Keratinocyte (primary cell): ENCODE measurements around the gene FCN3. TPM values are rescaled to one million over a fixed set of nuclear protein-coding genes. Genes with fewer than 3 reads are reported as not detected.

Experiments
- DNase-seq: peaks from one replicate; pipeline ENCODE4 v3.0.0-alpha.2; 2011; ENCODE audit warnings: low read depth, missing footprints, low spot score
- FAIRE-seq: peaks from 2 replicates; lab custom pipeline; 2011; peaks lifted over from hg19 to GRCh38; lab: Jason Lieb, UNC
- H2AFZ ChIP-seq: 2 replicates; pipeline ENCODE4 v1.6.0; 2012; ENCODE audit warnings: low read length, control low read depth, inconsistent platforms; ENCODE audit not compliant: control insufficient read depth
- H3K27ac ChIP-seq: 2 replicates; pipeline ENCODE4 v1.5.1; 2011; ENCODE audit warnings: low read length; ENCODE audit not compliant: control insufficient read depth, insufficient read depth
- H3K27me3 ChIP-seq: 3 replicates; pipeline ENCODE4 v1.6.0; 2011; ENCODE audit warnings: low read length; ENCODE audit not compliant: control insufficient read depth, insufficient read depth; ENCODE audit errors: extremely low read depth
- H3K36me3 ChIP-seq, 2 experiments: 2 replicates in 1 of 2; 3 replicates in 1 of 2; pipeline ENCODE4 v1.5.1; 2011; ENCODE audit warnings: low read length in 2 of 2, mild to moderate bottlenecking in 1 of 2; ENCODE audit not compliant: control insufficient read depth in 2 of 2, insufficient read depth in 2 of 2; ENCODE audit errors: extremely low read depth in 1 of 2
- H3K4me1 ChIP-seq: 3 replicates; pipeline ENCODE4 v1.5.1; 2011; ENCODE audit warnings: low read length; ENCODE audit not compliant: control insufficient read depth, insufficient read depth; ENCODE audit errors: extremely low read depth
- H3K4me2 ChIP-seq: 3 replicates; pipeline ENCODE4 v1.6.0; 2011; ENCODE audit warnings: low read depth, low read length; ENCODE audit not compliant: control insufficient read depth, insufficient read depth; ENCODE audit errors: extremely low read depth
- H3K4me3 ChIP-seq, 3 experiments: fragments of 200-600 bp in 1 of 3; sonication (generic) in 1 of 3; 2 replicates in 2 of 3; 3 replicates in 1 of 3; pipeline ENCODE4 v1.5.1; 2011 to 2016; ENCODE audit warnings: low read length in 3 of 3, mild to moderate bottlenecking in 3 of 3, control low read depth in 2 of 3, inconsistent platforms in 1 of 3, low read depth in 1 of 3, mixed read lengths in 1 of 3, mixed run types in 1 of 3, moderate library complexity in 1 of 3; ENCODE audit not compliant: control insufficient read depth in 2 of 3, insufficient read depth in 2 of 3; ENCODE audit errors: extremely low read depth in 1 of 3
- H3K79me2 ChIP-seq: 2 replicates; pipeline ENCODE4 v1.6.0; 2012; ENCODE audit warnings: low read length; ENCODE audit not compliant: control insufficient read depth, insufficient read depth
- H3K9ac ChIP-seq: 3 replicates; pipeline ENCODE4 v1.6.0; 2011; ENCODE audit warnings: low read length; ENCODE audit not compliant: control insufficient read depth, insufficient read depth; ENCODE audit errors: extremely low read depth
- H3K9me1 ChIP-seq: 3 replicates; pipeline ENCODE4 v1.6.0; 2011; ENCODE audit warnings: low read length; ENCODE audit not compliant: control insufficient read depth, insufficient read depth; ENCODE audit errors: extremely low read depth
- H3K9me3 ChIP-seq: 2 replicates; pipeline ENCODE4 v1.5.1; 2012; ENCODE audit warnings: low read depth, low read length; ENCODE audit not compliant: control insufficient read depth
- H4K20me1 ChIP-seq: 3 replicates; pipeline ENCODE4 v1.6.0; 2011; ENCODE audit warnings: low read length; ENCODE audit not compliant: control insufficient read depth, insufficient read depth; ENCODE audit errors: extremely low read depth
- CTCF ChIP-seq, 3 experiments: IDR thresholded peaks in 1 of 3; conservative IDR thresholded peaks in 1 of 3; optimal IDR thresholded peaks in 1 of 3; 2 replicates in 2 of 3; 3 replicates in 1 of 3; pipeline versions ENCODE3 to v1.5.1; 2011; ENCODE audit warnings: low read length in 3 of 3, mild to moderate bottlenecking in 3 of 3, moderate library complexity in 2 of 3, control low read depth in 1 of 3, inconsistent platforms in 1 of 3; ENCODE audit not compliant: insufficient read depth in 2 of 3; ENCODE audit errors: extremely low read depth in 1 of 3
- EZH2 ChIP-seq: IDR thresholded peaks from one replicate; pipeline ENCODE4 v1.6.1; 2012; ENCODE audit warnings: inconsistent platforms, mild to moderate bottlenecking, low read length, moderate library complexity
- dilution Hi-C: fragments of 300-500 bp; cut with MboI; formaldehyde crosslinking; loops from one replicate; pipeline ENCODE4 v1.7.0; 2020; ENCODE audit warnings: low sequenced_read_pairs; ENCODE audit not compliant: extremely low pct_ligation_motif_present
- polyA plus RNA-seq, 5 experiments: library from polyadenylated mRNA; depleted of rRNA in 3 of 5; stranded (reverse) in 3 of 5; stranded (forward) in 1 of 5; unstranded in 1 of 5; fragments of >200 nt; gene quantifications; 1 replicate in 1 of 5; 2 replicates in 3 of 5; 3 replicates in 1 of 5; pipeline versions ENCODE4 v1.2.1 to v1.2.3, GENCODE V29; 2011 to 2012; ENCODE audit warnings: missing spikeins in 2 of 5, low read depth in 1 of 5, low replicate concordance in 1 of 5

Gene FCN3
- polyA plus RNA-seq, 1 donor (not counting 4 experiments of a cell fraction or from before 2014, with no cell fraction given): not detected

GRCh38 chr1:27380766-27381733 is 6.4 kb upstream of the FCN3 start:
- Histone ChIP-seq H3K36me3 (no peaks in the 10 kb centered on the region), H4K20me1 (no peaks in the 10 kb centered on the region), H3K9me3 (no peaks in the 10 kb centered on the region), H3K27me3 (no peaks in the 10 kb centered on the region), H3K27ac (no peak overlapping the region), H3K4me2 (no peak overlapping the region), H3K4me3 (no peak overlapping the region), H3K9me1 (no peaks in the 10 kb centered on the region), H2AFZ (no peak overlapping the region), H3K79me2 (no peaks in the 10 kb centered on the region), H3K4me1 (peaks cover 16% of the 10 kb centered on the region), H3K9ac (no peak overlapping the region)
- no peak for FAIRE-seq
- TF ChIP-seq EZH2: no peak
- no peak for TF ChIP-seq CTCF (optimal IDR thresholded peaks at IDR 0.05 in 1 of 3, IDR thresholded peaks at IDR 0.05 in 1 of 3, conservative IDR thresholded peaks at IDR 0.05 in 1 of 3; ENCODE audit: extremely low read depth in 1 of 3, insufficient read depth in 2 of 3, low read length in 3 of 3)
- DNase-seq: no peak
- dilution Hi-C loops: no loop called here

GRCh38 chr1:27380224-27380623 is 5.6 kb upstream of the FCN3 start:
- no peaks in the 10 kb centered on the region for H3K27me3 ChIP-seq
- H3K9me3 ChIP-seq: no peaks in the 10 kb centered on the region
- DNase-seq (no peak), FAIRE-seq (no peak)
- dilution Hi-C loops: no loop called here
- H3K4me2 ChIP-seq: no peak overlapping the region
- no peaks in the 10 kb centered on the region for H4K20me1 ChIP-seq
- H3K27ac ChIP-seq: no peak overlapping the region
- H3K4me1 ChIP-seq: peaks cover 16% of the 10 kb centered on the region
- no peak overlapping the region for H3K4me3 ChIP-seq
- no peak overlapping the region for H2AFZ ChIP-seq
- no peaks in the 10 kb centered on the region for H3K9me1 ChIP-seq
- H3K79me2 ChIP-seq: no peaks in the 10 kb centered on the region
- no peak overlapping the region for H3K9ac ChIP-seq
- H3K36me3 ChIP-seq: no peaks in the 10 kb centered on the region
- TF ChIP-seq CTCF (optimal IDR thresholded peaks at IDR 0.05 in 1 of 3, IDR thresholded peaks at IDR 0.05 in 1 of 3, conservative IDR thresholded peaks at IDR 0.05 in 1 of 3; ENCODE audit: extremely low read depth in 1 of 3, insufficient read depth in 2 of 3, low read length in 3 of 3): no peak
- no peak for TF ChIP-seq EZH2
